ENCODE data around the gene WNT10A. TPM values are rescaled to one million over a fixed set of nuclear protein-coding genes. Genes with fewer than 3 reads are reported as not detected.

The WNT10A gene
- total and polyA plus RNA-seq, 2 of the 8 experiments (the other 6 are each of a cell fraction or from before 2014, with no cell fraction given): 0.05 TPM; not detected in 1

- Histone ChIP-seq H2BK20ac (ENCODE audit: low read length) (no peak overlapping the region), H3K9me3 (ENCODE audit: insufficient read depth in 2 of 2, low read depth in 1 of 2, low read length in 1 of 2) (no peaks in the 10 kb centered on the region), H2BK120ac (replicated peaks; ENCODE audit: low read depth, low read length) (no peak overlapping the region), H4K91ac (replicated peaks; ENCODE audit: insufficient read length, low read length) (no peak overlapping the region), H3K36me3 (ENCODE audit: control insufficient read depth in 2 of 4, insufficient read depth in 4 of 4, low read length in 3 of 4) (peaks cover 0 to 1% (median 0%) of the 10 kb centered on the region in 4 experiments; a peak in 1 of 8 replicates), H3K9ac (replicated peaks in 1 of 4; ENCODE audit: extremely low read depth in 1 of 4, low read depth in 3 of 4, low read length in 3 of 4) (no peak overlapping the region), H4K8ac (ENCODE audit: extremely low read depth, insufficient read depth, low read length) (no peak overlapping the region), H2BK12ac (ENCODE audit: low read depth, low read length) (no peak overlapping the region), H3K4me3 (ENCODE audit: extremely low read depth in 1 of 4, insufficient read depth in 2 of 4, low read depth in 3 of 4, low read length in 4 of 4) (no peak overlapping the region; a peak in 2 of 8 replicates), H4K5ac (ENCODE audit: insufficient read length, low read depth, low read length) (no peak overlapping the region), H2BK15ac (ENCODE audit: low read length) (no peak overlapping the region), H3K79me2 (ENCODE audit: control insufficient read depth in 1 of 2, insufficient read depth in 2 of 2, low read length in 2 of 2) (no peaks in the 10 kb centered on the region), H2BK5ac (ENCODE audit: low read depth, low read length) (no peak overlapping the region), H2AFZ (ENCODE audit: low read length) (no peak overlapping the region), H2AK5ac (ENCODE audit: low read depth, low read length) (0 out of 2 replicates have a peak overlapping the region, but pooled peaks have one; percentile 75), H3K79me1 (ENCODE audit: low read depth, low read length) (no peaks in the 10 kb centered on the region), H4K20me1 (replicated peaks in 1 of 2; ENCODE audit: control insufficient read depth in 1 of 2, insufficient read depth in 2 of 2, low read length in 2 of 2) (peaks cover 7 to 11% of the 10 kb centered on the region in 2 experiments), H3K4ac (replicated peaks; ENCODE audit: insufficient read length, low read depth, low read length) (no peak overlapping the region), H3K4me1 (replicated peaks in 1 of 4; ENCODE audit: control insufficient read depth in 3 of 4, insufficient read depth in 4 of 4, low read length in 3 of 4) (peaks cover 15 to 39% (median 21%) of the 10 kb centered on the region in 4 experiments), H3K23ac (ENCODE audit: insufficient read length) (no peak overlapping the region), H3K27me3 (replicated peaks in 1 of 4; ENCODE audit: control insufficient read depth in 3 of 4, extremely low read depth in 1 of 4, insufficient read depth in 3 of 4, low read length in 3 of 4) (peaks cover 66 to 75% (median 69%) of the 10 kb centered on the region in 4 experiments), H3K56ac (replicated peaks; ENCODE audit: insufficient read length, low read depth, low read length) (no peak overlapping the region), H3K18ac (ENCODE audit: extremely low read depth, low read length) (no peak overlapping the region), H3K4me2 (ENCODE audit: insufficient read depth in 1 of 2, low read depth in 2 of 2, low read length in 2 of 2) (peak overlapping the region in 1 of 2 experiments; percentile 41; a peak in 2 of 4 replicates), H3K14ac (ENCODE audit: insufficient read length) (no peak overlapping the region), H3K23me2 (ENCODE audit: low read depth, low read length) (peaks cover 4% of the 10 kb centered on the region; the same call in 1 of the 2 replicates), H3K27ac (ENCODE audit: low read depth, low read length) (no peak overlapping the region)
- TF ChIP-seq PHF8 (conservative IDR thresholded peaks at IDR 0.05; ENCODE audit: low read depth, low read length) (no peak), TAF7 (optimal IDR thresholded peaks at IDR 0.05; ENCODE audit: borderline replicate concordance, low read depth, low read length) (no peak), BCL11A (IDR thresholded peaks at IDR 0.05; ENCODE audit: low read depth in 2 of 2, low read length in 2 of 2) (no peak), TAF1 (IDR thresholded peaks at IDR 0.05; ENCODE audit: low read depth, low read length) (no peak), SIRT6 (IDR thresholded peaks at IDR 0.05; ENCODE audit: low read length) (no peak)
- WGBS, 2 experiments (ENCODE audit: extremely low coverage in 1 of 2, insufficient coverage in 1 of 2, insufficient read length in 1 of 2, insufficient replicate concordance in 2 of 2, low coverage in 1 of 2, low lambda C conversion rate in 2 of 2, missing lambda C conversion rate in 1 of 2): 11% methylated on average over 5 of the region's 5 CpGs; no CpG with 5 or more reads in 1 of the 2 experiments
- ChIA-PET CTCF (ENCODE audit: partially characterized antibody) (interaction anchor here (0.7 to 3.0 kb wide), 12 partner anchors 9 to 147 kb away, joined by 3 to 35 read pairs (median 6); partner anchors contain the start of gene FEV), POLR2A (ENCODE audit: partially characterized antibody) (interaction anchor here (0.7 kb wide), 1 partner anchor 873 kb away, joined by 3 read pairs; no protein-coding TSS in a partner anchor)
- no peak for DNase-seq (ENCODE audit: low read depth in 1 of 2, low spot score in 2 of 2)
- FAIRE-seq: no peak
These were observed 25.8 kb upstream of the WNT10A start for GRCh38 chr2:218854860-218855259.

All from H1 (cell line).